Gastrocnemius medialis (tissue), 4 donors: ENCODE data around the gene ACTR3.

Source experiments
- CTCF ChIP-seq, 5 experiments: fragments of 450-650 bp in 3 of 5; fragments of 200-600 bp in 2 of 5; sonication (generic) in 2 of 5; IDR thresholded peaks in 4 of 5; conservative IDR thresholded peaks in 1 of 5; 1 replicate in 4 of 5; 2 replicates in 1 of 5; pipeline ENCODE4 v1.5.1; 2016 to 2019; ENCODE audit warnings: antibody characterized with exemption in 5 of 5, mild to moderate bottlenecking in 3 of 5, moderate library complexity in 3 of 5
- POLR2A ChIP-seq, 2 donors: fragments of 450-650 bp; IDR thresholded peaks; one replicate each; pipeline ENCODE4 v1.6.1; 2017; ENCODE audit warnings: antibody characterized with exemption in 2 of 2, mild to moderate bottlenecking in 2 of 2, moderate library complexity in 2 of 2

- TF ChIP-seq CTCF (IDR thresholded peaks at IDR 0.05 in 4 of 5, conservative IDR thresholded peaks at IDR 0.05 in 1 of 5) (no peak), POLR2A (IDR thresholded peaks at IDR 0.05) (no peak)
Observed at GRCh38 chr2:113861740-113862139, 28.1 kb upstream of the ACTR3 start.
